ENCODE results near the gene CRADD. TPM values are rescaled to one million over a fixed set of nuclear protein-coding genes. Genes with fewer than 3 reads are reported as not detected.
A peak's percentile ranks its signal among the peaks of the same experiment; 100 is the strongest.

The CRADD gene
- total RNA-seq, 6 experiments from 2014 or later: 17.2 to 65.3 (median 30.8) TPM

- Histone ChIP-seq H3K27ac (peak overlapping the region; percentile 31 to 56 (median 39)), H3K9me3 (no peaks in the 10 kb centered on the region), H3K27me3 (no peaks in the 10 kb centered on the region), H3K4me1 (peaks cover 0 to 17% (median 7%) of the 10 kb centered on the region in 4 donors), H3K36me3 (no peaks in the 10 kb centered on the region), H3K4me3 (no peak overlapping the region)
- intact Hi-C loops (cut with DNase I): no loop called here
- 32% methylated on average over 8 of the region's 9 CpGs for whole genome bisulfite sequencing (ENCODE audit: insufficient coverage, low coverage, low lambda C conversion rate, missing lambda C conversion rate)
- TF ChIP-seq, protein P1, sequence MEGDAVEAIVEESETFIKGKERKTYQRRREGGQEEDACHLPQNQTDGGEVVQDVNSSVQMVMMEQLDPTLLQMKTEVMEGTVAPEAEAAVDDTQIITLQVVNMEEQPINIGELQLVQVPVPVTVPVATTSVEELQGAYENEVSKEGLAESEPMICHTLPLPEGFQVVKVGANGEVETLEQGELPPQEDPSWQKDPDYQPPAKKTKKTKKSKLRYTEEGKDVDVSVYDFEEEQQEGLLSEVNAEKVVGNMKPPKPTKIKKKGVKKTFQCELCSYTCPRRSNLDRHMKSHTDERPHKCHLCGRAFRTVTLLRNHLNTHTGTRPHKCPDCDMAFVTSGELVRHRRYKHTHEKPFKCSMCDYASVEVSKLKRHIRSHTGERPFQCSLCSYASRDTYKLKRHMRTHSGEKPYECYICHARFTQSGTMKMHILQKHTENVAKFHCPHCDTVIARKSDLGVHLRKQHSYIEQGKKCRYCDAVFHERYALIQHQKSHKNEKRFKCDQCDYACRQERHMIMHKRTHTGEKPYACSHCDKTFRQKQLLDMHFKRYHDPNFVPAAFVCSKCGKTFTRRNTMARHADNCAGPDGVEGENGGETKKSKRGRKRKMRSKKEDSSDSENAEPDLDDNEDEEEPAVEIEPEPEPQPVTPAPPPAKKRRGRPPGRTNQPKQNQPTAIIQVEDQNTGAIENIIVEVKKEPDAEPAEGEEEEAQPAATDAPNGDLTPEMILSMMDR (IDR thresholded peaks at IDR 0.05): no peak
- TF ChIP-seq POLR2A (IDR thresholded peaks at IDR 0.05): no peak
- DNase-seq: no peak
- ATAC-seq: peak; percentile 36 to 81 (median 76)
These were observed 107.3 kb downstream of the CRADD start for GRCh38 chr12:93784339-93785086.

- H3K4me3 ChIP-seq: no peak overlapping the region
- intact Hi-C loops (cut with DNase I): no loop called here
- H3K36me3 ChIP-seq: no peaks in the 10 kb centered on the region
- DNase-seq (no peak), ATAC-seq (peak; percentile 81 to 97 (median 86))
- H3K4me1 ChIP-seq: peaks cover 0 to 22% (median 7%) of the 10 kb centered on the region in 4 donors
- TF ChIP-seq POLR2A (IDR thresholded peaks at IDR 0.05): no peak
- TF ChIP-seq, protein P1 (IDR thresholded peaks at IDR 0.05): no peak
- H3K9me3 ChIP-seq: no peaks in the 10 kb centered on the region
- H3K27ac ChIP-seq: peak overlapping the region; percentile 31 to 56 (median 33)
- no peaks in the 10 kb centered on the region for H3K27me3 ChIP-seq
- 48% methylated on average over 8 of the region's 8 CpGs for whole genome bisulfite sequencing (ENCODE audit: insufficient coverage, low coverage, low lambda C conversion rate, missing lambda C conversion rate)
These were observed 108.3 kb downstream of the CRADD start for GRCh38 chr12:93785249-93786010.

- Histone ChIP-seq H3K4me1 (peaks cover 0 to 22% (median 7%) of the 10 kb centered on the region in 4 donors), H3K36me3 (no peaks in the 10 kb centered on the region), H3K4me3 (no peak overlapping the region), H3K27me3 (no peaks in the 10 kb centered on the region), H3K27ac (peak overlapping the region in 1 of 3 donors; percentile 33), H3K9me3 (no peaks in the 10 kb centered on the region)
- intact Hi-C loops (cut with DNase I): no loop called here
- no peak for DNase-seq
- no peak for ATAC-seq
- TF ChIP-seq, protein P1 (IDR thresholded peaks at IDR 0.05): no peak
- no peak for TF ChIP-seq POLR2A (IDR thresholded peaks at IDR 0.05)
- WGBS (ENCODE audit: insufficient coverage, low coverage, low lambda C conversion rate, missing lambda C conversion rate): 90% methylated on average over 4 of the region's 4 CpGs
These were observed 109.7 kb downstream of the CRADD start for GRCh38 chr12:93786656-93787397.

- DNase-seq (no peak), ATAC-seq (no peak)
- TF ChIP-seq POLR2A (IDR thresholded peaks at IDR 0.05): no peak
- TF ChIP-seq, protein P1 (IDR thresholded peaks at IDR 0.05): no peak
- intact Hi-C loops (cut with DNase I): no loop called here
- Histone ChIP-seq H3K36me3 (no peaks in the 10 kb centered on the region), H3K4me3 (no peak overlapping the region), H3K4me1 (peaks cover 0 to 15% (median 7%) of the 10 kb centered on the region in 4 donors), H3K9me3 (no peaks in the 10 kb centered on the region), H3K27ac (no peak overlapping the region), H3K27me3 (no peaks in the 10 kb centered on the region)
- 85% methylated on average over 2 of the region's 3 CpGs for WGBS (ENCODE audit: insufficient coverage, low coverage, low lambda C conversion rate, missing lambda C conversion rate)
These were observed 111.7 kb downstream of the CRADD start for GRCh38 chr12:93788853-93789252.
